Measurements from ENCODE around the gene ZBTB7B. TPM values are rescaled to one million over a fixed set of nuclear protein-coding genes. Genes with fewer than 3 reads are reported as not detected.

The ZBTB7B gene
- total and polyA plus RNA-seq, 2 donors from 2014 or later = 20.1 to 68.7 TPM

- H3K27ac ChIP-seq (ENCODE audit: low read depth in 2 of 2, low read length in 2 of 2) = no peak overlapping the region
- H3K36me3 ChIP-seq (ENCODE audit: control insufficient read depth in 2 of 3, insufficient read depth in 3 of 3, low read length in 3 of 3) = no peaks in the 10 kb centered on the region
- H3K27me3 ChIP-seq (ENCODE audit: control insufficient read depth, insufficient read depth, low read length) = no peaks in the 10 kb centered on the region
- H3K4me1 ChIP-seq (ENCODE audit: control insufficient read depth in 2 of 3, insufficient read depth in 2 of 3, low read depth in 1 of 3, low read length in 3 of 3) = no peaks in the 10 kb centered on the region
- H3K9ac ChIP-seq (ENCODE audit: low read length in 3 of 3) = no peak overlapping the region
- no peak for FAIRE-seq
- no peak for TF ChIP-seq CTCF (IDR thresholded peaks at IDR 0.05; ENCODE audit: borderline replicate concordance, extremely low read depth, insufficient read depth)
- no peaks in the 10 kb centered on the region for H3K9me3 ChIP-seq (ENCODE audit: control insufficient read depth in 2 of 3, insufficient read depth in 1 of 3, low read length in 3 of 3)
- DNase-seq = no peak
- H3K4me3 ChIP-seq (ENCODE audit: low read length in 3 of 3) = no peak overlapping the region
- intact Hi-C loops (cut with DNase I) = no loop called here
Observed at GRCh38 chr1:155038602-155039307, 36.2 kb downstream of the ZBTB7B start.

GRCh38 chr1:155039308-155039669, 36.7 kb downstream of the ZBTB7B start:
- Histone ChIP-seq H3K4me1 (ENCODE audit: control insufficient read depth in 2 of 3, insufficient read depth in 2 of 3, low read depth in 1 of 3, low read length in 3 of 3) (no peaks in the 10 kb centered on the region), H3K27ac (ENCODE audit: low read depth in 2 of 2, low read length in 2 of 2) (no peak overlapping the region), H3K27me3 (ENCODE audit: control insufficient read depth, insufficient read depth, low read length) (no peaks in the 10 kb centered on the region), H3K36me3 (ENCODE audit: control insufficient read depth in 2 of 3, insufficient read depth in 3 of 3, low read length in 3 of 3) (no peaks in the 10 kb centered on the region), H3K9ac (ENCODE audit: low read length in 3 of 3) (no peak overlapping the region), H3K4me3 (ENCODE audit: low read length in 3 of 3) (no peak overlapping the region), H3K9me3 (ENCODE audit: control insufficient read depth in 2 of 3, insufficient read depth in 1 of 3, low read length in 3 of 3) (no peaks in the 10 kb centered on the region)
- DNase-seq (peak in 1 of 5 donors; percentile 57), FAIRE-seq (no peak)
- no peak for TF ChIP-seq CTCF (IDR thresholded peaks at IDR 0.05; ENCODE audit: borderline replicate concordance, extremely low read depth, insufficient read depth)
- intact Hi-C loops (cut with DNase I) = no loop called here

- Histone ChIP-seq H3K36me3 (ENCODE audit: control insufficient read depth in 2 of 3, insufficient read depth in 3 of 3, low read length in 3 of 3) (no peaks in the 10 kb centered on the region), H3K4me1 (ENCODE audit: control insufficient read depth in 2 of 3, insufficient read depth in 2 of 3, low read depth in 1 of 3, low read length in 3 of 3) (peaks cover 0 to 5% (median 0%) of the 10 kb centered on the region in 3 donors), H3K27ac (ENCODE audit: low read depth in 2 of 2, low read length in 2 of 2) (no peak overlapping the region), H3K27me3 (ENCODE audit: control insufficient read depth, insufficient read depth, low read length) (no peaks in the 10 kb centered on the region), H3K9ac (ENCODE audit: low read length in 3 of 3) (no peak overlapping the region), H3K4me3 (ENCODE audit: low read length in 3 of 3) (no peak overlapping the region), H3K9me3 (ENCODE audit: control insufficient read depth in 2 of 3, insufficient read depth in 1 of 3, low read length in 3 of 3) (no peaks in the 10 kb centered on the region)
- FAIRE-seq (no peak), DNase-seq (peak in 1 of 5 donors; percentile 51)
- intact Hi-C loops (cut with DNase I) = no loop called here
- no peak for TF ChIP-seq CTCF (IDR thresholded peaks at IDR 0.05; ENCODE audit: borderline replicate concordance, extremely low read depth, insufficient read depth)
Observed at GRCh38 chr1:155040358-155041093, 37.9 kb downstream of the ZBTB7B start.
